Endothelial cell (in vitro differentiated cells): ENCODE data around the gene AMPD3. TPM values are rescaled to one million over a fixed set of nuclear protein-coding genes. Genes with fewer than 3 reads are reported as not detected.

Experiments used
- DNase-seq: peaks from one replicate; pipeline ENCODE4 v3.0.0; 2021; ENCODE audit warnings: low spot score
- H3K27ac Mint-ChIP-seq: one replicate; pipeline ENCODE4 v1.8.0; 2021; ENCODE audit warnings: mixed read lengths, inconsistent platforms; ENCODE audit not compliant: unreplicated experiment
- H3K27me3 Mint-ChIP-seq: one replicate; pipeline ENCODE4 v1.8.0; 2021; ENCODE audit warnings: mild to moderate bottlenecking, moderate library complexity, mixed read lengths, inconsistent platforms; ENCODE audit not compliant: unreplicated experiment
- H3K36me3 Mint-ChIP-seq: one replicate; pipeline ENCODE4 v1.8.0; 2021; ENCODE audit warnings: mild to moderate bottlenecking, low read depth, mixed read lengths, inconsistent platforms; ENCODE audit not compliant: unreplicated experiment
- H3K4me1 Mint-ChIP-seq: one replicate; pipeline ENCODE4 v1.8.0; 2021; ENCODE audit warnings: mild to moderate bottlenecking, mixed read lengths, inconsistent platforms; ENCODE audit not compliant: unreplicated experiment
- H3K4me3 Mint-ChIP-seq: one replicate; pipeline ENCODE4 v1.8.0; 2021; ENCODE audit warnings: mild to moderate bottlenecking, mixed read lengths, inconsistent platforms; ENCODE audit not compliant: unreplicated experiment
- H3K9me3 Mint-ChIP-seq: one replicate; pipeline ENCODE4 v1.8.0; 2021; ENCODE audit warnings: mixed read lengths, inconsistent platforms; ENCODE audit not compliant: unreplicated experiment
- total RNA-seq: library from RNA; stranded (reverse); fragmentation: NEBNext Ultra II Directional; extraction: Animal tissue kit (Norgen Biotek cat#: 25700); gene quantifications from one replicate; pipeline ENCODE4 v1.2.1, GENCODE V29; 2021; ENCODE audit not compliant: unreplicated experiment
- TF ChIP-seq, protein P1 (sequence below): fragments of 200-600 bp; sonication (generic); IDR thresholded peaks from one replicate; pipeline ENCODE4 v1.5.0; 2021; ENCODE audit warnings: antibody characterized with exemption; ENCODE audit not compliant: unreplicated experiment

Gene AMPD3
- total RNA-seq, 1 donor from 2014 or later, result 23.2 TPM

DNA sequence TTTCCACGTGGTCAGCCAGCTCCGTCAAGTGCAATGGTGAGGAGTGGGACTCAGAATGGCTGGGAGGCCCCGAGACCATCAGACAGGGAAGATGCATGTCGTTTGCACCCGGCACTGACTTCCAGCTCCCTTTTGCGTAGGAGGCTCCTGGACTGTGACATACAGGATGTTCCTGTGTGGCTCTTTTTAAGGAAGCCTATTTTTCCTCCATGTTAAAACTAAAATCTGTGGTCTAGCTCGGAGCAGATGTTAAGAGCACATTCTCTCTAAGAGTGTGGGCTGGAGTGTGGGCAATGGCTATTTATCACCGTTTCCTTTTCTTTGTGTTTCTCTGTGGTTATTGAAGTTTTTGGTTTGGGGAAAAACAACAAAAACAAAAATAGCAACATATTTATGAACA, 40.9 kb upstream of the AMPD3 start:
- no peak for DNase-seq

DNA sequence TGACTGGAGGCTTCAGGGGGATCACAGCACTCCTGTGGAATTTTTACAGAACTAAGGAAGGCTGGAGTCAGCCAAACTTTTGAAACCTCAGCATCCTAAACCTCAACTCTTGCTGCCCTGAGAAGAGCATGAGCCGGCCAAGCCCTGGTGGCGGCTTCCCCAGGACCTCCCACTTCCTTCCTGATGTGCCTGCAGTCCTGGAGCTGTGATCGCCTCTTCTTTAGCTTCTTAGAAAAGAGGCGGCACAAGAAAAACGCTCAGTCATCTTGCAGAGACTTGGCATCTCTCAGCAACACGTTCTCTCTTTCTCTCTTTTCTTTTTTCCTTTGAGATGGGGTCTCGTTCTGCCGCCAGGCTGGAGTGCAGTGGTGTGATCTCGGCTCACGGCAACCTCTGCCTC, 40.4 kb upstream of the AMPD3 start:
- Mint-ChIP-seq H3K27me3 (peaks cover 4% of the 10 kb centered on the region), H3K27ac (peak overlapping the region; percentile 91), H3K4me1 (peaks cover 21% of the 10 kb centered on the region), H3K4me3 (no peak overlapping the region), H3K36me3 (no peaks in the 10 kb centered on the region), H3K9me3 (no peaks in the 10 kb centered on the region)
- TF ChIP-seq, protein P1, sequence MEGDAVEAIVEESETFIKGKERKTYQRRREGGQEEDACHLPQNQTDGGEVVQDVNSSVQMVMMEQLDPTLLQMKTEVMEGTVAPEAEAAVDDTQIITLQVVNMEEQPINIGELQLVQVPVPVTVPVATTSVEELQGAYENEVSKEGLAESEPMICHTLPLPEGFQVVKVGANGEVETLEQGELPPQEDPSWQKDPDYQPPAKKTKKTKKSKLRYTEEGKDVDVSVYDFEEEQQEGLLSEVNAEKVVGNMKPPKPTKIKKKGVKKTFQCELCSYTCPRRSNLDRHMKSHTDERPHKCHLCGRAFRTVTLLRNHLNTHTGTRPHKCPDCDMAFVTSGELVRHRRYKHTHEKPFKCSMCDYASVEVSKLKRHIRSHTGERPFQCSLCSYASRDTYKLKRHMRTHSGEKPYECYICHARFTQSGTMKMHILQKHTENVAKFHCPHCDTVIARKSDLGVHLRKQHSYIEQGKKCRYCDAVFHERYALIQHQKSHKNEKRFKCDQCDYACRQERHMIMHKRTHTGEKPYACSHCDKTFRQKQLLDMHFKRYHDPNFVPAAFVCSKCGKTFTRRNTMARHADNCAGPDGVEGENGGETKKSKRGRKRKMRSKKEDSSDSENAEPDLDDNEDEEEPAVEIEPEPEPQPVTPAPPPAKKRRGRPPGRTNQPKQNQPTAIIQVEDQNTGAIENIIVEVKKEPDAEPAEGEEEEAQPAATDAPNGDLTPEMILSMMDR, result no peak
- peak; percentile 18 for DNase-seq

More for the DNA sequence above, 40.9 kb upstream of the AMPD3 start:
- TF ChIP-seq, protein P1, result no peak
- peaks cover 26% of the 10 kb centered on the region for H3K4me1 Mint-ChIP-seq
- H3K4me3 Mint-ChIP-seq, result no peak overlapping the region
- no peaks in the 10 kb centered on the region for H3K36me3 Mint-ChIP-seq
- H3K9me3 Mint-ChIP-seq, result no peaks in the 10 kb centered on the region
- H3K27ac Mint-ChIP-seq, result peak overlapping the region; percentile 91
- H3K27me3 Mint-ChIP-seq, result peaks cover 4% of the 10 kb centered on the region

DNA sequence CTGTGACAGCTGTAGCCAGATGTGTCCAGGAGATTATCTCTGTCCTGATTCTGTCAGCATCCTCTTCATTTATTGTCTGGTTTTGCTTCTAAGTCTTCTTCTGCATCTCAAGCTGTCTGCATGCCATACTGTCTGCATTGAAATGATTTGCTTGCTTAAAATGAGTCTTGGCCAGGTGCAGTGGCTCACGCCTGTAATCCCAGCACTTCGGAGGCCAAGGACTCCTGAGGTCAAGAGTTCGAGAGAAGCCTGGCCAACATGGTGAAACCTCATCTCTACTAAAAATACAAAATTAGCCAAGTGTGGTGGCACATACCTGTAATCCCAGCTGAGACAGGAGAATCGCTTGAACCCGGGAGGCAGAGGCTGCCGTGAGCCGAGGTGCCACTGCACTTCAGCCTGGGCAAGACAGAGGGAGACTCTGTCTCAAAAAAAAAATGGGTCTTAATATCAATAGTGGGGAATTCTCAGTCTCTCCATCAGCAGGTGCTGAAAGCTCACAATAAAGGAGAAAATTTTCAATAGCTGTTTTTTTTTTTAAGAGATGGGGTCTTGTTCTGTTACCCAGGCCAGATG, 39.2 kb upstream of the AMPD3 start:
- no peak for DNase-seq
- H3K4me1 Mint-ChIP-seq, result peaks cover 19% of the 10 kb centered on the region
- no peak overlapping the region for H3K4me3 Mint-ChIP-seq
- TF ChIP-seq, protein P1, result no peak
- H3K9me3 Mint-ChIP-seq, result no peaks in the 10 kb centered on the region
- H3K27ac Mint-ChIP-seq, result no peak overlapping the region
- no peaks in the 10 kb centered on the region for H3K36me3 Mint-ChIP-seq
- peaks cover 4% of the 10 kb centered on the region for H3K27me3 Mint-ChIP-seq

DNA sequence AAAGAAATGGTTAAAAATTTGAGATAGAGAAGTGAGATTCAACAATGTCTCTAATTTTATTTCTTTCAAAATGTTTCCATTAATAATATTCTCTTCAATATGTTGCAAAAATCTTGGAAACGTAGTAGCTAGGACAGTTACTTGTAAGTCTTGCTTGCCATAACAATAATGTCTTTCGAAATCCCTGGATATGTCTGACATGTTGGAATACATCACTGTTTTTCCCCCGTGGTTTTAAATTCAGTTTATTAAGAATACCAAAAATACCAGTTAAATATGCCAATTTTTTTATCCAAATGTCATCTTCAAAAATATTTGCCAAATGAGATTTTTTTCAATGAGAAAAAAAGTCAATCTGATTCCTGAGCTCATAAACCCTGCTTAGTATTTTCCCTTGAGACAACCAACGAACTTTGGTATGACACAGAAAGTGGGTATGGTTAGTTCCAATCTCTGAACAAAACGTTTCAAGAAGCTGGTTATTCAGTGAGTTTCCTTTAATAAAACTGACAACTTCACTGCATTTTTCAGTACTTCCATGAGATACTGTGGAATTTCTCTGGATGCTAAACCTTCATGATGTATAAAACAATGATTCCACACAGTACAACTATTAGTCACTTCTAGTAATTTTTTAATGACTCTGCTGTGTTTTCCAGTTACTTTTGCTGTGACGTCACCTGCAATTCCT, 36.7 kb upstream of the AMPD3 start:
- Mint-ChIP-seq H3K9me3 (peaks cover 7% of the 10 kb centered on the region), H3K27me3 (peaks cover 4% of the 10 kb centered on the region), H3K36me3 (no peaks in the 10 kb centered on the region), H3K27ac (no peak overlapping the region), H3K4me1 (peaks cover 19% of the 10 kb centered on the region), H3K4me3 (no peak overlapping the region)
- DNase-seq, result no peak
- TF ChIP-seq, protein P1, result no peak

- peaks cover 7% of the 10 kb centered on the region for H3K9me3 Mint-ChIP-seq
- H3K27me3 Mint-ChIP-seq, result peaks cover 4% of the 10 kb centered on the region
- no peaks in the 10 kb centered on the region for H3K36me3 Mint-ChIP-seq
- DNase-seq, result no peak
- no peak overlapping the region for H3K27ac Mint-ChIP-seq
- no peak overlapping the region for H3K4me3 Mint-ChIP-seq
- peaks cover 15% of the 10 kb centered on the region for H3K4me1 Mint-ChIP-seq
- TF ChIP-seq, protein P1, result no peak
Observed at GRCh38 chr11:10418950-10419310, 36.1 kb upstream of the AMPD3 start.
